ENCODE data around the gene SLC16A9.
"Not testable (repeated sequence)": the region's sequence is repeated elsewhere in the genome, so short reads cannot be mapped to it uniquely, and the experiment has no call there.

The SLC16A9 gene

GRCh38 chr10:59709395-59710125 lies at the start of gene SLC16A9:
TSS of gene SLC16A9 (minus strand) at chr10:59709850. CDS start at chr10:59684291, 25,559 bp downstream.
- in situ Hi-C loops (cut with MboI; ENCODE audit: low sequenced_read_pairs), result no loop called here

DNA sequence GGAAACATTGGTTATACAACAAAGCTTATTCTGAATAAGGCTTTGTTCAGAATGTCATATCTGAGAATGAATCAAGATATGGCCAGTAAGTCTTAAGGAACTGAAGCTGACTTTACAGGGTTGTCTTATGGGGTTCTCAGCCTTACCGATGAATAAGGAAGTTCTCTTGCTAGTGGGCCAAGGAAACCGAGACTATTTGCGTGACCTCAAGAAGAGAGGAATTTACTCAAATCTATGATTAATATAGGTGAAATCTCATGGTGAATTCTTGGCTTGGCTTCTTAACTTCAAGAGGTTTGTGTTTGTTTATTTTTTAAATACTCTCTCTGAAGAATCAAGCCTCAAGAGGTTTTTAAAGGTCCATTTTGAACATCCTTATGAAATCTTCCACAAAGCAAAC lies 48.3 kb upstream of the SLC16A9 start:
- in situ Hi-C loops (cut with MboI; ENCODE audit: low sequenced_read_pairs), result no loop called here

- in situ Hi-C loops (cut with MboI; ENCODE audit: low sequenced_read_pairs), result no loop called here
Measured at GRCh38 chr10:59754951-59755350, 45.3 kb upstream of the SLC16A9 start.

DNA sequence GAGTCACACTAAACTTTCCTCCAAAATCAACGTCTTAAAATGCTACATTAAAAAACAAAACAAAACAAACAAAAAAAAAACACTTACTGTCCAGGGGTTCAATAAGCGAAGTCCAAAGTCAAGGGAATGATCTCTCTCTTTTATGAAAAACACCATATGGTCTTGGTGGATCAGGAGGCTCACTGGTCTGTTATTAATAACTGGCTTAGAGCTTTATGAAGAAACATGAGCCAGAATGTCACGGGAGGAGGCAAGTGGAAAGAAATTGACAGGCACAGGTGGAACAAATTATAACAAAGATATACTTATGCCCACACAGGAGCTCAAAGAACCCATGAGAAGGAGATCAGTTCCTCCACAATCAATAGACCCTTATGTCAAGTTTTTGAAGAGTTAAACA lies 43.6 kb upstream of the SLC16A9 start, which contains the start of gene MRLN:
Gene MRLN, minus strand, starts transcription at position 189 of the 400 bp plus-strand sequence.
- in situ Hi-C loops (cut with MboI; ENCODE audit: low sequenced_read_pairs), result no loop called here

GRCh38 chr10:59752278-59752940 lies 42.8 kb upstream of the SLC16A9 start:
- in situ Hi-C loops (cut with MboI; ENCODE audit: low sequenced_read_pairs), result no loop called here

DNA sequence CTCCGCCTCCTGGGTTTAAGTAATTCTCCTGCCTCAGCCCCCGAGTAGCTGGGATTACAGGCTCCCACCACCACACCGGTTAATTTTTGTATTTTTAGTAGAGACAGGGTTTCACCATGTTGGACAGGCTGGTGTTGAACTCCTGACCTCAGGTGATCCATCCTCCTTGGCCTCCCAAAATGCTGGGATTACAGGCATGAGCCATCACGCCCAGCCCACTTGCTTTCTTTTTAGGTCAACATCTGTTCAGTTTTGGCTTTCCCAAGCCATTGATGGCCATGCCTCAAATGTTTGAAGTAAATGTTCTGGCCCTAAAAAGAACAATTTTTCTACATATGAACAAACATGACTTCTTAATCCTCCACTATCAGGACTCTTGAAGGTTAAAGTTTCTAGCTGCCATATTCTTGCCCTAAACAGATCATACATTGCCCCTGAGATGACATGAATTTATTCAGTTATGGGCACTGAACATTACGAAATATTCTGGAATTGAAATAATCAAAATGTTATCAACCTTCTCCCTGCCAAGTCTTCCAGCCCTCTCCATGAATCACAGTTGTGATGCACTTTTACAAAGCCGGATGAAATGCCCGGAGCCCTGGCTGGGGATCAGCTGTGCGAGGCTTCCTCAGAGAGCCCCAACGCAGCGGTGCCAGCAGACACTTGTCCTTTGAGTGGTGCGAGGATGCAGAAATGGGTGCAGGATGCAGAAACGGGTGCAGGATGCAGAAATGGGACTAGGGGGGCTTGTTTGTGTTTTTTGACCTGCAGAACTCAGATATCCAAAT lies 40.7 kb upstream of the SLC16A9 start:
- in situ Hi-C loops (cut with MboI; ENCODE audit: low sequenced_read_pairs), result no loop called here

GRCh38 chr10:59748834-59749233 lies 39.2 kb upstream of the SLC16A9 start:
- in situ Hi-C loops (cut with MboI; ENCODE audit: low sequenced_read_pairs), result no loop called here

DNA sequence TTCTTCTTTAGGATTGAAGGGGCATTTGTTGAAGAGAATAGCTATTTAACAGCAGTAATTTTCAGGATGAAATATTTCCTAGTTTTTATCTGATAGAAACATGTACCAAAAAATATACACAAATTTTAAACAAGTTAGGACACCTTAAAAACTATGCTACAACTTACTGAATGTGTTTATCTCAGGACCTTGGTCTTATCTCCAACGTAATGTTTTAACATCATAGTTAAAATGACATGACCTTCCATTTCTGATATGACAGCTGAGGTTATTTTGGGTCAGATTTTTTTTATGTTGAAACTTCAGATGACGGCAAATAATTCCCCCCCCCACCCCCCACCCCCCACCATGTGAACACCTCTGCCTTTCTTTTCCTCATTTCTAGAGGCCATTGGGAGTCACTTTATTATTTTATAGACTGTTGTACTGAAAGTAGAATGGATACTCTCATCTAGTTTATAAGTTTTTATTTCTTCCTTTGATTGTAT lies 35.6 kb upstream of the SLC16A9 start:
- in situ Hi-C loops (cut with MboI; ENCODE audit: low sequenced_read_pairs), result no loop called here

DNA sequence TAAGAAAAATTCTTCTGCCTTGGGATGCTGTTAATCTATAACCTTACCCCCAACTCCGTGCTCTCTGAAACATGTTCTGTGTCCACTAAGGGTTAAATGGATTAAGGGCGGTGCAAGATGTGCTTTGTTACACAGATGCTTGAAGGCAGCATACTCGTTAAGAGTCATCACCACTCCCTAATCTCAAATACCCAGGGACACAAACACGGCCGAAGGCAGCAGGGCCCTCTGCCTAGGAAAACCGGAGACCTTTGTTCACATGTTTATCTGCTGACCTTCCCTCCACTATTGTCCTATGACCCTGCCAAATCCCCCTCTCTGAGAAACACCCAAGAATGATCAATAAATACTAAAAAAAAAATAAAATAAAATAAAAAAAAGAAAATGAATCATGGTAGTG lies 35.1 kb upstream of the SLC16A9 start:
- in situ Hi-C loops (cut with MboI; ENCODE audit: low sequenced_read_pairs), result not testable (repeated sequence)

- in situ Hi-C loops (cut with MboI; ENCODE audit: low sequenced_read_pairs), result not testable (repeated sequence)
Measured at GRCh38 chr10:59744156-59744555, 34.5 kb upstream of the SLC16A9 start.

GRCh38 chr10:59741583-59741982 lies 31.9 kb upstream of the SLC16A9 start:
- in situ Hi-C loops (cut with MboI; ENCODE audit: low sequenced_read_pairs), result no loop called here

GRCh38 chr10:59741048-59741447 lies 31.4 kb upstream of the SLC16A9 start:
- in situ Hi-C loops (cut with MboI; ENCODE audit: low sequenced_read_pairs), result no loop called here

- in situ Hi-C loops (cut with MboI; ENCODE audit: low sequenced_read_pairs), result no loop called here
Measured at GRCh38 chr10:59736749-59737148, 27.1 kb upstream of the SLC16A9 start.

GRCh38 chr10:59735296-59735695 lies 25.6 kb upstream of the SLC16A9 start:
- in situ Hi-C loops (cut with MboI; ENCODE audit: low sequenced_read_pairs), result no loop called here

GRCh38 chr10:59734014-59734462 lies 24.4 kb upstream of the SLC16A9 start:
- in situ Hi-C loops (cut with MboI; ENCODE audit: low sequenced_read_pairs), result no loop called here

GRCh38 chr10:59733321-59734013 lies 23.8 kb upstream of the SLC16A9 start:
- in situ Hi-C loops (cut with MboI; ENCODE audit: low sequenced_read_pairs), result not testable (repeated sequence)

DNA sequence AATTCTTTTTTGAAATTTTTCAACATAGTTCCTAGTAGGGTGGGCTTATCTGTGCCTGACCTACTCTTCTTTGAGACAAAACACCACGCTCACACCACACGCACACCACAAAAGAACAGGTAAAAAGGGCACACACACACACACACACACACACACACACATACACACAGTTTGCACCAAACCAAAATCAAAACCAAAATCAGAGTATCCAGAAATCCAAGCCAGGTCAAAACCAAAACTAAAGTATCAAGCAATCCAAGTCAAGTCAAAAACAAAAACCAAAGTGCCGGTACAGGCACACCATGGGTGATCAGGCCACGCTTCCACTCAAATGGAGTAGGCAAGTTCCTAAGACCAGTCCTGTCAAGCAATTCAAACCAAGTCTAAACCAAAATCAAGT lies 23.2 kb upstream of the SLC16A9 start:
- in situ Hi-C loops (cut with MboI; ENCODE audit: low sequenced_read_pairs), result not testable (repeated sequence)

DNA sequence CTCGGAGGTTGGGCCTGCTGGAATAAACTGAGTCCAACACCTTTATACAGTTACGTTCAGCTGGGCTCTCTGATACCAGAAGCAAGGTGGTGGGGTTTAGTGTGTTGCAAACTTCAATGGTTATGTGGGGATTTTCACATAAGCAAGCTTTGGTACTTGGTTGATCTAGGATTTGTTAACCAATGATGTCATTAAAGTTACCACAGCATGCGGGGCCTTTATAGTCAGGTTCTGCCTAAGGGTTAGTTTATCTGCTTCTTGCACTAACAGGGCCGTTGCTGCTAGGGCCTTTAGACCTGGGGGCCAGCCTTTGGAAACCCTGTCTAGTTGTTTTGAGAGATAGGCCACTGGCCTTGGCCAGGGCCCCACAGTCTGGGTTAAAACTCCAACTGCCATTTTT lies 19.5 kb upstream of the SLC16A9 start:
- in situ Hi-C loops (cut with MboI; ENCODE audit: low sequenced_read_pairs), result not testable (repeated sequence)

- in situ Hi-C loops (cut with MboI; ENCODE audit: low sequenced_read_pairs), result no loop called here
Measured at GRCh38 chr10:59724098-59724938, 14.7 kb upstream of the SLC16A9 start.

DNA sequence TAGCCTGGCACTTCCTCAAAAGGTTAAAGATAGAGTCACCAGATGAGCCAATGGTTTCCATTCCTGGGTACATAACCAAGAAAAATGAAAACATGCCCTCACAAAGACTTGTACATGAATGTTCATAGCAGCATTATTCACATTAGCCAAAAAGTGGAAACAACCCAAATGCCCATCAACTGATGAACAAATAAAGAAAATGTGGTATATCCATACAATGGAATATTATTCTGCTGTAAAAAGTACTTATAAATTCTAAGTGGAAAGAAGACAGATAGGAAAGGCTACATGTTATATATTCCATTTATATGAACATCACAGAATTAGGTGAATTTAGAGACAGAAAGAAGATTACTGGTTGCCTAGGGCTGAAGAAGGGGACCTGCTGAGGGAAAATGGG lies 10.7 kb upstream of the SLC16A9 start:
- in situ Hi-C loops (cut with MboI; ENCODE audit: low sequenced_read_pairs), result no loop called here

All from HL-60/S4 treated with retinoic acid at 250 ng/mL for 4 days and 3 days (cell line).